ENCODE results near the gene HMG20B.

Gene HMG20B

GRCh38 chr19:3610745-3611717, 38.3 kb downstream of the HMG20B start:
- FAIRE-seq (no peak), DNase-seq (ENCODE audit: insufficient read length, low spot score) (no peak)
- no peak for TF ChIP-seq CTCF (IDR thresholded peaks at IDR 0.05; ENCODE audit: insufficient read depth, missing control alignments)

DNA sequence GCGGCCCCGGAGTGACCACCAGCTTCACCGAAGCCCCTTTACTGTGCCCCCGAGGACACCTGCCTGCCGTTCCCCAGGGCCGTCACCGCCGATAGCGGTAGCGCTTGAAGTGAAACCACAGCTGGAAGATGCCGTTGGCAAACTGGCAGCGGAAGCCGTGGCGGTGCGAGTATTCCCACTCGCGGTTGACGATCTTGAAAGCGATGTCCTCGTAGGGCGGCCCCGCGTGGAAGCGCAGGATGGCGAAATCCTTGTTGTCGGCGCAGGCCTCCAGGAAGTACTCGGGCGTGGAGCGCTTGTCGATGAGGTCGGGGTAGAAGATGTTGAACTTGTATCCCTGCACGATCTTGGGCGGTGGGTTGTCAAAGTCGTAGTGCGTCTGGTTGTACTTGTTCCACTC, 39.1 kb downstream of the HMG20B start:
- TF ChIP-seq CTCF (IDR thresholded peaks at IDR 0.05; ENCODE audit: insufficient read depth, missing control alignments), result no peak
- FAIRE-seq (no peak), DNase-seq (ENCODE audit: insufficient read length, low spot score) (no peak)

DNA sequence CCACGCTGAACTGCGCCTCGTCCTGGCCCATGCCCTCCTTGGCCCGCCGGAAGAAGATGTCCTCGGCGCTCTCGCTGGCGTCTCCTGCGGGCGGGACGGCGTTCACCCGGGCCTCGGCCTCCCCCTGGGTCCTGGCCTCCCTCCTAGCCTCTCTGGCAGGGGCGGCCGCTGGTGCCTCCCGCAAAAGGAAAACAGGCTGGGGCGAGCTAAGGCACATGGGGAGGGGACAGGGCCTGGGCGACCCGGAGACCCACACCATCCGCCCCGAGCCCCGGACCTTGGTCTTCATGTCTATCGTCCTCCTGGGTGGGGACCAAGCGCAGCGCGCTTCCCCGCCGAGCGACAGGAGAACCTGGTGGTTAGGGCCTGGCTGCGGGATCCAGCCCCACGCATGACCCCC, 39.6 kb downstream of the HMG20B start:
- no peak for FAIRE-seq
- TF ChIP-seq CTCF (IDR thresholded peaks at IDR 0.05; ENCODE audit: insufficient read depth, missing control alignments), result no peak
- no peak for DNase-seq (ENCODE audit: insufficient read length, low spot score)

DNA sequence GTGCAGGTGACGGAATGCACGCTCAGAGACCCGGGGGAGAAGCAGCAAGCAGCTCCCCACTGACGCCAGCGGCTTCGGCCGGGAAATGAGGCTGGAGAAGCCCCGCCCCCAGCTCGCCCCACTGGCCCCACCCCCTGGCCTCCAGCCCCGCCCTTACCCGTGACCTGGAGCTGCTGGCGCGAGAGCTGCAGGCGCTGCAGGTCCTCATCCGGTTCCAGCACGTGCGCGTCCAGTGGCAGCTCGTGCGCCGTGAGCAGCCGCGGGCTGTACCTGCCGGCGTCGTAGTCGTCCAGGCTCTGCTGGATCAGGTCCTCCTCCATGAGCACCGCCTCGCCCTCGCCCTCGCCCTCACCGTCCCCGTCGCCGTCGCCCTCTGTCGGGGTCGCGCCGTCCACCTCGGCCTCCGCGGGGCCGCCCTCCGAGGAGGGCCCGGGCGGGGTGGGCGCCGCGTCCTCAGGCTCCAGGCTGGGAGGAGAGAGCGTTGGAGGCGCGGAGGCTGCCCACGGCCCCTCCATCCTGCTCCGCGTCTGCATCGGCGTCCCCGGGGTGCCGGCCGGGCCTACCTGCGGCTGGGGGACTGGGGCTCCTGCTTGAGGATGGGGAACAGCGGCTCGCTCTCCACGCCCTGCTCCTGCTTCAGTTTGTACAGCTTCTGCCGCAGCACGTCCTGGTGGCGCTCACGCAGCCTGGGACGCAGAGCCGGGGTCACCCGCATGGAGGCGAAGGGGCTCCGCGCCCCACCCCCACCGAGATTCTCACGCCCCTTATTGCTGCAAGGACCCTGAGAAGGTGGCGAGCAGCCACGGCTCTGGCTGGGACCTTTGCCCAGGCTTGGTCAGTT, 40.4 kb downstream of the HMG20B start:
- TF ChIP-seq CTCF (IDR thresholded peaks at IDR 0.05; ENCODE audit: insufficient read depth, missing control alignments), result no peak
- no peak for FAIRE-seq
- DNase-seq (ENCODE audit: insufficient read length, low spot score), result no peak

DNA sequence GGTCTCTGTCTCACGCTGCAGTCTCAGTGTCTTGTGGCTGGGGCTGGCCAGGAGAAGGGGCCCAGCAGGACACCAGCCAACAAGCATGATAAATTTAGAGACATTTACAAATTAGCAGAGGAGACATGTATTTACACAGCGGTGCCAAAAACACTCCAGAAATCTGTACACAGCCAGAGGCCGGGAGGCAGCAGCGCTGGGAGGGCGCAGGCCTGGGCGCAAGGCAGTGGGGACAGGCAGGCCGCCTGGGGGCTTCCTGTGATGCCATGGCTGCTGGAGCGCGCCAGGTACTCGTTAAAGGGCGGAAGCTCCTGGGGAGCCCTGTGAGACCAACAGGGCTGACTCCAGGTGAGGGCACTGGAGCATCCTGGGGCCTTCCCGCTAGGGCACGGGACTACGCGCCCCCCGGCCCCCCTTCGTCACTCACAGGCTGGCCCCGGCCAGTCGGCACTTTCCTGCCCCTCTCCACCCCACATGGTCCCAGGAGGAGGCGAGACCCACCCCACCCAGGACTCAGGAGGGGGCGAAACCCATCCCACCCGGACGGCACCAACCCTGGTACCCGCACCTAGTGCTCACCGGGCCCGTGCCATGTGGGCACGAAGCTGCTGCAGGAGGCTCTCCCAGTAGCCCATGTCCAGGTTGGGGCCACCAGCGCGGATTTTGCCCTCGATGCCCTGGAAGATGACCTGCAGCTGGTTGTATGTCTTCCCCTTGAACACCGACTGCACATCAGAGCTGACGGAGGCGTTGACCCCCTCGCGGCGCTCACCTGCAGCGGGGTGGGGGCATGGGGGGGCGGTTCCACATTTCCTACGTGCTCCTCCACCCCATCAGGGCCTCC, 41.3 kb downstream of the HMG20B start:
- no peak for TF ChIP-seq CTCF (IDR thresholded peaks at IDR 0.05; ENCODE audit: insufficient read depth, missing control alignments)
- DNase-seq (ENCODE audit: insufficient read length, low spot score) (no peak), FAIRE-seq (no peak)

DNA sequence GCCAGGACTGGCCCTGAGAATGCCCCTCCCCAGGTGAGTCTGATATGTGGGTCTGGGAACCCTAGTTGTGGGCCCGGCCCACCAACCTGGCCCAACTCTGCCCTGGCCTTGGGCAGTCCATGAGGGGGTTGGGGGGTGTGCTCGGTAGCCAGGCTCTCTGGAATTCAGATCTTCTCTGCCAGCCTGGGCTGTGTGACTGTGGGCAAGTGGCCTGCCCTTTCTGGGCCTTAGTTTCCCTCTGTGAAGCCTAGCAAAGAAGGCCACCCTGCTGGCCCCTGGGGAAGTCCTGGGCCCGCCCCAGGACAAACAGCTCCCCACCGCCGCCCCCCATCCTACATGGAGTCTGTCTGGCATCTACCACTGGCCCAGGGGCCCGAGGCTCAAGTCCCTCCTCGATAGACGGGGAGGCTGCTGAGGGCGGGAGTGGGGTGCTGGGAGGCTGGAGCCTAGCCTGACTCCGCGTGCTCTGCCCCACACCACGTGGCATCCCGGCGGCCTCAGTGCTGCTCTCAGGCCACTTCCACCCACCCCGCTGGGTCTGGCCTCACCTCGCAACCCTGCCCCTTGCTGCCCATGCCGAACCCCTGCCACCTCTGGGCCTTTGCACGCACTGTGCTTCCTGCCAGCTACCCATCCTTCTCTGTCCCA, 42.2 kb downstream of the HMG20B start:
- FAIRE-seq, result no peak
- DNase-seq (ENCODE audit: insufficient read length, low spot score), result no peak
- TF ChIP-seq CTCF (IDR thresholded peaks at IDR 0.05; ENCODE audit: insufficient read depth, missing control alignments), result no peak
